Sigmoid colon (tissue), 7 donors: ENCODE measurements around the gene TMEM255A. TPM values are rescaled to one million over a fixed set of nuclear protein-coding genes. Genes with fewer than 3 reads are reported as not detected.

Source experiments
- DNase-seq: peaks from one replicate; pipeline ENCODE4 v3.0.0-alpha.2; 2019
- H3K27ac ChIP-seq, 4 donors: fragments of 200-600 bp; sonication (generic); one replicate each; pipeline ENCODE4 v1.5.1; 2016 to 2019; ENCODE audit warnings: mild to moderate bottlenecking in 1 of 4
- H3K27me3 ChIP-seq, 3 donors: fragments of 200-600 bp; sonication (generic); one replicate each; pipeline ENCODE4 v1.5.1; 2019; ENCODE audit warnings: mild to moderate bottlenecking in 1 of 3
- H3K36me3 ChIP-seq, 4 donors: fragments of 200-600 bp; sonication (generic); one replicate each; pipeline ENCODE4 v1.5.1; 2016 to 2019
- H3K4me1 ChIP-seq, 4 donors: fragments of 200-600 bp; sonication (generic); one replicate each; pipeline ENCODE4 v1.5.1; 2017 to 2019
- H3K4me3 ChIP-seq, 4 donors: fragments of 200-600 bp; sonication (generic); one replicate each; pipeline ENCODE4 v1.5.1; 2017 to 2019; ENCODE audit warnings: mild to moderate bottlenecking in 2 of 4, moderate library complexity in 1 of 4
- H3K9me3 ChIP-seq, 4 donors: fragments of 200-600 bp in 3 of 4; sonication (generic) in 3 of 4; one replicate each; pipeline versions ENCODE4 v1.5.1 to v1.6.1; 2013 to 2019
- CTCF ChIP-seq, 4 experiments: fragments of 450-650 bp in 3 of 4; fragments of 200-600 bp in 1 of 4; IDR thresholded peaks; one replicate each; pipeline ENCODE4 v1.5.1; 2016 to 2019; ENCODE audit warnings: antibody characterized with exemption in 4 of 4, mild to moderate bottlenecking in 3 of 4, moderate library complexity in 2 of 4
- EP300 ChIP-seq, 4 donors: sonication (generic); formaldehyde crosslinking; IDR thresholded peaks; one replicate each; pipeline ENCODE4 v1.6.1; 2017; ENCODE audit warnings: antibody characterized with exemption in 4 of 4
- POLR2A ChIP-seq, 2 donors: fragments of 450-650 bp; IDR thresholded peaks; one replicate each; pipeline ENCODE4 v1.6.1; 2016; ENCODE audit warnings: antibody characterized with exemption in 2 of 2, mild to moderate bottlenecking in 2 of 2, moderate library complexity in 2 of 2
- POLR2AphosphoS5 ChIP-seq, 4 donors: sonication (generic); formaldehyde crosslinking; IDR thresholded peaks; one replicate each; pipeline ENCODE4 v1.6.1; 2017; ENCODE audit warnings: antibody characterized with exemption in 4 of 4
- WGBS, 2 donors: extraction: QIAGEN DNeasy Blood & Tissue Kit; methylation state at CpG; one replicate each; pipeline ENCODE4 v1.1.7; 2013; 5-methylcytosine and 5-hydroxymethylcytosine counted together
- intact Hi-C: fragments of 100-400 bp; cut with DNase I; formaldehyde crosslinking; loops from one replicate; pipeline ENCODE4 v1.15.1; 2023
- polyA plus RNA-seq, 3 donors: library from polyadenylated mRNA; stranded (reverse); fragments of 200-250 nt; gene quantifications; one replicate each; pipeline ENCODE4 v1.2.3, GENCODE V29; 2013
- total RNA-seq, 4 donors: library from RNA; depleted of rRNA; stranded (reverse); fragments of >200 nt; gene quantifications; one replicate each; pipeline ENCODE4 v1.1.0, GENCODE V29; 2016
- donor health status: healthy with polysubstance abuse.
- donor health status: Bipolar disorder and iron deficiency.
- donor health status: healthy.

Gene TMEM255A
- total and polyA plus RNA-seq, 7 donors: 0.69 to 5.9 (median 3.9) TPM

GRCh38 chrX:120274958-120275357, 36.3 kb downstream of the TMEM255A start:
- WGBS, 2 donors: 75 to 94% methylated on average over 2 of the region's 2 CpGs
- Histone ChIP-seq H3K4me3 (no peak overlapping the region), H3K9me3 (no peaks in the 10 kb centered on the region), H3K27ac (no peak overlapping the region), H3K36me3 (no peaks in the 10 kb centered on the region), H3K27me3 (no peaks in the 10 kb centered on the region), H3K4me1 (no peaks in the 10 kb centered on the region)
- DNase-seq: no peak
- intact Hi-C loops: no loop called here
- TF ChIP-seq POLR2A (IDR thresholded peaks at IDR 0.05): no peak
- TF ChIP-seq POLR2AphosphoS5 (IDR thresholded peaks at IDR 0.05): no peak
- no peak for TF ChIP-seq CTCF (IDR thresholded peaks at IDR 0.05)
- no peak for TF ChIP-seq EP300 (IDR thresholded peaks at IDR 0.05)

GRCh38 chrX:120274145-120274544, 37.1 kb downstream of the TMEM255A start:
- no peak for TF ChIP-seq EP300 (IDR thresholded peaks at IDR 0.05)
- no peak for TF ChIP-seq CTCF (IDR thresholded peaks at IDR 0.05)
- no peak for TF ChIP-seq POLR2A (IDR thresholded peaks at IDR 0.05)
- TF ChIP-seq POLR2AphosphoS5 (IDR thresholded peaks at IDR 0.05): no peak
- no peaks in the 10 kb centered on the region for H3K9me3 ChIP-seq
- 65 to 69% methylated on average over 2 of the region's 2 CpGs for WGBS, 2 donors
- no peak overlapping the region for H3K27ac ChIP-seq
- no peaks in the 10 kb centered on the region for H3K27me3 ChIP-seq
- intact Hi-C loops: no loop called here
- H3K4me3 ChIP-seq: no peak overlapping the region
- peaks cover 0 to 4% (median 2%) of the 10 kb centered on the region in 4 donors for H3K4me1 ChIP-seq
- H3K36me3 ChIP-seq: no peaks in the 10 kb centered on the region
- DNase-seq: no peak

- Histone ChIP-seq H3K9me3 (no peaks in the 10 kb centered on the region), H3K36me3 (no peaks in the 10 kb centered on the region), H3K4me3 (no peak overlapping the region), H3K27ac (no peak overlapping the region), H3K27me3 (no peaks in the 10 kb centered on the region), H3K4me1 (peaks cover 0 to 7% (median 2%) of the 10 kb centered on the region in 4 donors)
- 78 to 94% methylated on average over 2 of the region's 2 CpGs for WGBS, 2 donors
- intact Hi-C loops: no loop called here
- DNase-seq: no peak
- TF ChIP-seq POLR2A (IDR thresholded peaks at IDR 0.05): no peak
- no peak for TF ChIP-seq EP300 (IDR thresholded peaks at IDR 0.05)
- no peak for TF ChIP-seq POLR2AphosphoS5 (IDR thresholded peaks at IDR 0.05)
- no peak for TF ChIP-seq CTCF (IDR thresholded peaks at IDR 0.05)
Measured at GRCh38 chrX:120271218-120271617, 40.0 kb downstream of the TMEM255A start.

GRCh38 chrX:120270567-120270966, 40.7 kb downstream of the TMEM255A start:
- H3K4me1 ChIP-seq: peaks cover 0 to 7% (median 2%) of the 10 kb centered on the region in 4 donors
- H3K4me3 ChIP-seq: no peak overlapping the region
- no peak for DNase-seq
- no peaks in the 10 kb centered on the region for H3K27me3 ChIP-seq
- WGBS, 2 donors: 87 to 89% methylated on average over 4 of the region's 4 CpGs
- TF ChIP-seq POLR2A (IDR thresholded peaks at IDR 0.05): no peak
- TF ChIP-seq POLR2AphosphoS5 (IDR thresholded peaks at IDR 0.05): no peak
- no peak for TF ChIP-seq CTCF (IDR thresholded peaks at IDR 0.05)
- TF ChIP-seq EP300 (IDR thresholded peaks at IDR 0.05): no peak
- no peaks in the 10 kb centered on the region for H3K36me3 ChIP-seq
- intact Hi-C loops: no loop called here
- no peaks in the 10 kb centered on the region for H3K9me3 ChIP-seq
- no peak overlapping the region for H3K27ac ChIP-seq

GRCh38 chrX:120269373-120270035, 41.8 kb downstream of the TMEM255A start:
- H3K9me3 ChIP-seq: no peaks in the 10 kb centered on the region
- H3K4me1 ChIP-seq: peaks cover 0 to 7% (median 2%) of the 10 kb centered on the region in 4 donors
- TF ChIP-seq POLR2A (IDR thresholded peaks at IDR 0.05) (no peak), EP300 (IDR thresholded peaks at IDR 0.05) (no peak), CTCF (IDR thresholded peaks at IDR 0.05) (no peak), POLR2AphosphoS5 (IDR thresholded peaks at IDR 0.05) (no peak)
- intact Hi-C loops: no loop called here
- H3K4me3 ChIP-seq: no peak overlapping the region
- 6 to 16% methylated on average over 1 of the region's 1 CpG for WGBS, 2 donors
- peak overlapping the region in 3 of 4 donors; percentile 39 to 50 (median 50) for H3K27ac ChIP-seq
- DNase-seq: no peak
- no peaks in the 10 kb centered on the region for H3K36me3 ChIP-seq
- no peaks in the 10 kb centered on the region for H3K27me3 ChIP-seq
